Left renal pelvis (tissue), 4 donors: Measurements from ENCODE around the gene CAV1. TPM values are rescaled to one million over a fixed set of nuclear protein-coding genes. Genes with fewer than 3 reads are reported as not detected.

Experiments
- DNase-seq, 4 donors: peaks; one replicate each; pipeline ENCODE4 v3.0.0-alpha.2; 2013; ENCODE audit warnings: low read depth in 4 of 4, low spot score in 3 of 4
- polyA plus RNA-seq, 4 donors: library from polyadenylated mRNA; unstranded; fragments of 120-200 nt; gene quantifications; one replicate each; pipeline ENCODE4 v1.2.1, GENCODE V29; 2013; ENCODE audit not compliant: insufficient read length in 4 of 4

CAV1 gene
- polyA plus RNA-seq, 4 donors, result 25.9 to 84.3 (median 38.3) TPM

DNA sequence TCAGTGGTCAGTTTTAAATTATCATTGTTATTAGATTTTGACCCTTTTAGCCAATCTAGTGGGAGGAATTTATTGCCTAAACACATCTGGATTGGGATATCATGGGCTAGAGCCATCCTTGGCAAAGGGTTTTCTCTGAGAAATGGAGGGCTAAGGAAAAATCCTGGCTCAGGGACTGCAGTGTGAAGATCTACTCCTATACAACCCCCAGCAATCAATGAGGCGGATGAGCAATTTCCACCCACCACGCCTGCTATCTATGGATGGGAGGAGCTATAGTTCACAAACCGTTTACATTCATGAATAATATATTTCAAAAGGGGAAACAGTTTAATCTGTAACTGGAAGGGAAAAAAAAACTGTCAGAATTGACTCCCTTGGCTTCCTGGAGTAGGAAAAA lies 2.7 kb downstream of the CAV1 start:
- no peak for DNase-seq

DNA sequence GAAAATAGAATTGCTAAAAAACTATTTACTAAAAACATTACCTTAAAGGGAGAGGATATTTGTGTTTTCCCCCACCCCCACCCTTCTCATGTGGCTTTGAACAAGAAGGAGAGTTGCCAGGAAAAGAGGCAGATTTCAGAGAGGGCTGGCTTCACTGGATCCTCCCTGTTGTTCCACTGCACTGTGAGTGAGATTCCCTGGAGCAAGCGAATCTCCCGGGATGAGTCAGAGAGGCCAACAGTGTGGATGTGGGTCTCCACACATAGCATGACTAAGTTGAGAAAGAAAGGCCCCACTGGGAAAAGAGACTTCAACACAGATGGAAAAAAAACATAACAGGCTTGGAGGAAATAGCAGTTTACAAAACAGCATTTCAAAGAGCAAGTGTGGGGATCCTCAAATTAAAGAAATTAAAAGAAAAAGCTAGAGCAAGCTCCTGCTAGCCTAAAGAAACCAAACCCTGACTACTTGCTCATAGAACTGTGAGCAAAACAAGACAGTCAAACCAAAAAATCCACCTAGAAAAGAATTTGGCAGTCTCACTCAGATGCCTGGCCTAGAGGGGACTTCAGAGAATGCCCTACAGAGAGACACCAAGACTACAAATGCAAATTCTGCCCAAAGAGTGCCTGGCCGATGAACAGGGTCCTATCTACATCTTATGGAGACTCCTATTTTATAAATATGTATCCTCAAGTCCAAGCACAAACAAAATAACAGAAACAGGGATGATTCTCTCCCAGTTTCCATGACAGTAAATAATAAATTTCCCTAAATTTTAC lies 3.4 kb downstream of the CAV1 start:
- no peak for DNase-seq

DNA sequence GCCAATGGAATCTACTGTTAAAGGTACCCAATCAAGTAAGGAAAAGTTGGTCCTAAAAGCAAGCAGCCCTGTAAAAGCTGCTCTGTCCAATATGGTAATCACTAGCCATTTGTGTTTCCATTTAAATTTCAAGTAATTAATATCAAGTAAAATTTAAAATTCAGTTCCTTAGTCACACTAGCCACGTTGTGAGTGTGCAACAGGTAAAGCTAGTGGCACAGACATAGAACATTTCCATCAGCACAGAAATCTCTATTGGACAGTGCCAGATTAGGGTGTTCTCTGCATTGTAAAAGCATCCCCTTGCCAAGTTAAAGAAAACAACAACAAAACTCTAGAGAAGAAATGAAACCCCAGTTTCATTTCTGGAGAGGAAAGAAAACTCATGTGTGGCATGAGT lies 4.4 kb downstream of the CAV1 start:
- DNase-seq, result no peak

GRCh38 chr7:116530107-116530820 lies 5.4 kb downstream of the CAV1 start:
- DNase-seq, result no peak

GRCh38 chr7:116532102-116532688 lies 7.4 kb downstream of the CAV1 start:
- no peak for DNase-seq

DNA sequence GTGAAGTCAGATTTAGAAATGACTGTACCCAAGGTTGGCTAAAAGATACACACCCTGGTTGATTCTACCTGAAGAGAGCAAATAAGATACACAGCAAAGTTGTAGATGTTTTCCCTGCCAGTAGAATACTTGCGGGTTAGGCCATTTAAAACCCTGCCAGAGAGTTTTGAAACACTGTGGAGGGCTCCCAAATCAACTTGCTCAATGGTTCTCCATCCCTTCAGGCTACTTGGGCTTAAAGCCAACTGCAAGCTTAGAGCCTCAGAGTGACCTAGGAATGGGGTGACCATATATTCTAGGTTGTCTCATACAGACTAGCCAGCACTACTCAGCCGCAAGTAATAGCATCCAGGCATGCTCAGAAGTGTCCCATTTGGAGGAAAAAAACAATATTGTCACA lies 10.0 kb downstream of the CAV1 start:
- no peak for DNase-seq

DNA sequence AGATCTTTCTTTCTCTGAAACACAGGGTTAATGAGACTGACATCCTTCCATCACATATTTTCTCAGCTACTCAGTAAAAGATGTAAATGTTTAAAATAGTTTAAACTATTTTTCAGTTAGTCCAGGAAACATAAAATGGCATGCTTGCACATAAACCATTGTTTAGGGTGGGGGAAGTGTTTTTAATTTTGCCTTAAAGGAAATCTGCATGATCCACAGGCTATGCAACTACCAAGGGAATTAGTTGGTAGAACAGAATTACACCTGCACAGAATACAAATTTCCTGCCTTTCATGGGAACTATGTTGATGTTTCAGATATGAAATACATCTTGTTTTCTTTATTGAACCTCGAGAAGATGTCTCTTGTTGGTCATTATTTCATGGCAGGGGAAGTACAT lies 10.6 kb downstream of the CAV1 start:
- no peak for DNase-seq

DNA sequence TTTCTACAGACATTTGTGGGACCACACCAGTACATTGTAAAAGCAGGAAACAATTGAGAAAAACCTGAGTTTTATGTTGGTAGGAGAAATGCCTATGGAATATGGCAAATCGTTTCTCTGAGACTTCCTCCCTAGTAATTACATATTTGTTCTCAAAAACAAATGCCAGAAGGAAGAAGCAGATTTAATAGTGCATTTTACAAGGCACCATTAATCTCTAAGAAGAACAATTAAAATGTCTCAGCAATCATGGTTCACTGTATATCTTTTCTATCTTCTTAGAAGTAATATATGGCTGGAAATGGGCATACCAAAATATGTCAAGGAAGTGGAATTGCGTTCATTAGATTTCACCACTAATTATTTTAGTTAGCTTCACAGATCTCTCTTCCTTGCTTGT lies 13.3 kb downstream of the CAV1 start:
- no peak for DNase-seq

GRCh38 chr7:116539879-116540278 lies 15.0 kb downstream of the CAV1 start:
- no peak for DNase-seq

DNA sequence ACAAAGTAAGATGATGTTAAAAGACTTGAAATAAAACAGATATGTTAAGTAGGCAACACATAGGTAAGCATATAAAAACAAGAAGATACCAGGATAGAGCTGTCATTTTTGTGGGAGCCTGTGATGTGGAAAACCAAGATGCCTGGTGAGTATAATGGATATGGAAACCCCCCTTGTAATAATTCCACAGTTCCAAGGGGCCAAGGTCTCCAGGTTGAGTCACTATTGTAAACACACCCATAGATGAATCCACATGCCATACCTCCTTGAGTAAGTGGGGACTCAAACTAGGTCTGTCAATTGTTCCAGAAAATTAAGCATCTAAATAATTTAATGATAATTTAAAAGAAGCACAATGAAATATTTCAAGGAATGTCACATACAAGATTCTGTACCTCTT lies 15.9 kb downstream of the CAV1 start:
- no peak for DNase-seq

DNA sequence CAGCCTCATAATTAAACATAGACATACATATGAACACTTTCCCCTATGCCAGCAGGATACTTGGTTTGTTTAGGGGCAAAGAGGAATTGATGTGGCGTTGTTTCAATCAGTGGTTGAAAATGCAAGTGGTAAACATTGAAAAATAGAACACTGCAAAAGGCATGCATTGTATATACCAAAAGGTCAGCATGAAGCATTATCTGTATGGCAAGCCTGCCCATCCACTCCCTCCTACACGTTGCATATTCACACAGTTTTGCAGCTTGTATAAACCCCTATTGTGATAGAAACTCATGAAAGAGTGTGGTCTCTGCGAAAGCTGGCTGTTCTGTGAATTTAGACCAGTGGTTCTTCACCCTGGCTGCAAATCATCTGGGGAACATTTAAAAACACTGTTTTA lies 17.1 kb downstream of the CAV1 start:
- no peak for DNase-seq

DNA sequence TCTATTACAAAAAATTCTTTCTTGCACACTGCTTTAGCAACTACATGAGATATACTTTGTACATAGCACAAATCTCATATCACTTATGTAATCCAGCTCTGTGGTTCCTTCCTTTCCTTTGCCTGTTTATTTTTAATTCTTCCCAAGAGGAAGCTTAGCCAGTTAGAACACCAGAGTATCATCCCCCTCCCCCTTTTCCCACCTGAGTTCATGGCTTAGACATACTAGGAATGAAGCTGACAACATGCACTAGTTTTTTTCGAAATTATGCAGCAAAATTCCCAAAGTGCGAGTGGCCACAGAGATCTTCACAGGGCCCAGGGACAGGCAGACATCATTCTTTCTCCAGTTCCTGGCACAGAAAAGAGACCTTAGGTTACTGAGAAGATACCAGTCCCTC lies 17.8 kb downstream of the CAV1 start:
- no peak for DNase-seq

- DNase-seq, result no peak
Measured at GRCh38 chr7:116543664-116544063, 18.8 kb downstream of the CAV1 start.

DNA sequence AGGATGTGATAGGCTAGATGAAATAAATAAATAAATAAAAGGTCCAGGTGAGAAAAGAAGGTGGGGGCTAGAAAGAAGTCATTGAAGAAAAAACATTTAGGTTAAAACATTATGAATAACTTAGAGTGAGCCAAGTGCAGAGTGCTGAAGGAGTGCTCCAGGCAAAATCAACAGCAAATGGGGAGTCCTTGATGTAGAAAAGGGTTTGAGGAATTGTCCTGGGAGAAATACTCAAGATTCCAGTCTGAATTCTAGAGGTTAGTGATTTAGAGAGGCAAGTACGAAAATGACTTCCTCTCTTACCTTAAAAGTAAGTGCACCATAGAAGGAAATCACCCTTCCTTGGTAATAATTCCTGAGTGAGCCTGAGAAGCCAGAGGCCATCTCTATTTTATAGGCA lies 19.7 kb downstream of the CAV1 start:
- DNase-seq, result no peak

- DNase-seq, result no peak
Measured at GRCh38 chr7:116545411-116545993, 20.7 kb downstream of the CAV1 start.

GRCh38 chr7:116546054-116546453 lies 21.2 kb downstream of the CAV1 start:
- no peak for DNase-seq

- DNase-seq, result no peak
Measured at GRCh38 chr7:116546916-116547315, 22.1 kb downstream of the CAV1 start.

- no peak for DNase-seq
Measured at GRCh38 chr7:116547347-116547746, 22.5 kb downstream of the CAV1 start.

DNA sequence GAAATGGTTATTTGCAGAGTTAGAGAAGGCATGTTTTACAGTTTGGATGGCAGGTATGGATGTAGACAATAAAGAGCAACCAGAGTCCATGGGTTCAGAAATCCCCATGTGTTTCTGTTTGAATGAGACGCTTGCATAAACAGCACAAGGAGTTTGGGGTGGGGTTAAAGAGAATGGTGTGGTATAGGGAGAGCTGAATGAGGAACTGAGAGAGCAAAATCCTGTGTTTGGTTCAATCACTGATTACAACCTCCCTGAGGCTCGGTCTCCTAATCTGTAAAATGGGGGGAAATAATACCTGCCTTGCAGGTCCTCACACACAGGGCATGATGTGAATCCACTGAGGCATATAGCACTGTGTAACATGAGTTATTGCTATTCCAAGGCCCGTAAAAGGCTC lies 23.7 kb downstream of the CAV1 start:
- no peak for DNase-seq

- no peak for DNase-seq
Measured at GRCh38 chr7:116549370-116549769, 24.5 kb downstream of the CAV1 start.

- no peak for DNase-seq
Measured at GRCh38 chr7:116551692-116552091, 26.9 kb downstream of the CAV1 start.

GRCh38 chr7:116552602-116553001 lies 27.8 kb downstream of the CAV1 start:
- DNase-seq, result no peak
